KMS-11 (cell line): ENCODE measurements around the gene AP2A2.

Experiments used
- H2AFZ ChIP-seq: fragments of 200-600 bp; sonication (generic); 2 replicates; pipeline ENCODE4 v1.6.1; 2016; ENCODE audit warnings: antibody characterized with exemption, mixed run types, low read depth
- H3K27ac ChIP-seq: fragments of 200-600 bp; sonication (generic); 2 replicates; pipeline ENCODE4 v1.6.1; 2016; ENCODE audit warnings: mild to moderate bottlenecking, mixed run types
- H3K27me3 ChIP-seq: fragments of 200-600 bp; sonication (generic); 2 replicates; pipeline ENCODE4 v1.6.1; 2017; ENCODE audit warnings: mild to moderate bottlenecking, low read depth, mixed run types, moderate library complexity; ENCODE audit not compliant: insufficient read depth
- H3K36me3 ChIP-seq: fragments of 200-600 bp; sonication (generic); 2 replicates; pipeline ENCODE4 v1.6.1; 2017; ENCODE audit warnings: mild to moderate bottlenecking, mixed run types; ENCODE audit not compliant: insufficient read depth
- H3K4me1 ChIP-seq: fragments of 200-600 bp; sonication (generic); 2 replicates; pipeline ENCODE4 v1.6.1; 2016; ENCODE audit warnings: mild to moderate bottlenecking, low read depth, mixed run types; ENCODE audit not compliant: poor library complexity, severe bottlenecking
- H3K4me2 ChIP-seq: fragments of 200-600 bp; sonication (generic); 2 replicates; pipeline ENCODE4 v1.7.0; 2016; ENCODE audit warnings: mild to moderate bottlenecking, mixed run types
- H3K4me3 ChIP-seq: fragments of 200-600 bp; sonication (generic); IDR thresholded peaks from 2 replicates; pipeline ENCODE4 v1.6.1; 2017; ENCODE audit warnings: low read depth, low read length, mixed read lengths; ENCODE audit not compliant: insufficient read depth
- H3K79me2 ChIP-seq: fragments of 200-600 bp; sonication (generic); 2 replicates; pipeline ENCODE4 v1.6.1; 2016; ENCODE audit warnings: low read depth, mixed run types; ENCODE audit not compliant: insufficient read depth
- H3K9ac ChIP-seq: fragments of 200-600 bp; sonication (generic); 2 replicates; pipeline ENCODE4 v1.6.1; 2016; ENCODE audit warnings: mild to moderate bottlenecking, mixed run types
- H4K20me1 ChIP-seq: fragments of 200-600 bp; sonication (generic); 2 replicates; pipeline ENCODE4 v1.6.1; 2016; ENCODE audit warnings: mild to moderate bottlenecking, mixed run types; ENCODE audit not compliant: insufficient read depth
- CTCF ChIP-seq: fragments of 200-600 bp; sonication (generic); conservative IDR thresholded peaks from 2 replicates; pipeline ENCODE4 v1.6.1; 2017; ENCODE audit warnings: low read depth, mild to moderate bottlenecking, antibody characterized with exemption, low read length, moderate library complexity, mixed read lengths

Gene AP2A2

GRCh38 chr11:984546-984945, 58.9 kb downstream of the AP2A2 start:
- Histone ChIP-seq H3K4me2 (no peak overlapping the region), H3K27ac (no peak overlapping the region), H4K20me1 (no peaks in the 10 kb centered on the region), H3K9ac (no peak overlapping the region), H3K4me1 (no peaks in the 10 kb centered on the region), H3K36me3 (no peaks in the 10 kb centered on the region), H3K79me2 (no peaks in the 10 kb centered on the region), H2AFZ (no peak overlapping the region), H3K27me3 (no peaks in the 10 kb centered on the region), H3K4me3 (no peak overlapping the region)
- no peak for TF ChIP-seq CTCF

DNA sequence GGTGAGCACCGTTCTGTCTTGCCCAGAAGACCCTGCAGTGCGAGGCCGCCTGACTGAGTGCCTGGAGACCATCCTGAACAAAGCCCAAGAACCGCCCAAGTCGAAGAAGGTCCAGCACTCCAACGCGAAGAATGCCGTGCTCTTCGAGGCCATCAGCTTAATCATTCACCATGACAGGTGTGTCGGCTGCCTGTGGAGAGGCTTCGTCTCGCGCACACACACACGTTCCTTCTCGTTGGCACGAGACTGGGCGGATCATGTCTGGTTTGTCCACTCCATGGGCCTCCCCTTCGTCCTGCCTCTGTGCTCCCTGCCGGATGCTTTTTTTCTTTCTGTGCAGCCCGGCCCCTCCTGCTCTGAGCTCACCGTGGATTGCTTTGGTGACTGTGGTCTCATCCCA, 59.7 kb downstream of the AP2A2 start:
- Histone ChIP-seq H3K4me3 (no peak overlapping the region), H2AFZ (no peak overlapping the region), H3K36me3 (no peaks in the 10 kb centered on the region), H3K27ac (no peak overlapping the region), H3K9ac (no peak overlapping the region), H4K20me1 (no peaks in the 10 kb centered on the region), H3K79me2 (no peaks in the 10 kb centered on the region), H3K4me2 (no peak overlapping the region), H3K27me3 (no peaks in the 10 kb centered on the region), H3K4me1 (no peaks in the 10 kb centered on the region)
- no peak for TF ChIP-seq CTCF

DNA sequence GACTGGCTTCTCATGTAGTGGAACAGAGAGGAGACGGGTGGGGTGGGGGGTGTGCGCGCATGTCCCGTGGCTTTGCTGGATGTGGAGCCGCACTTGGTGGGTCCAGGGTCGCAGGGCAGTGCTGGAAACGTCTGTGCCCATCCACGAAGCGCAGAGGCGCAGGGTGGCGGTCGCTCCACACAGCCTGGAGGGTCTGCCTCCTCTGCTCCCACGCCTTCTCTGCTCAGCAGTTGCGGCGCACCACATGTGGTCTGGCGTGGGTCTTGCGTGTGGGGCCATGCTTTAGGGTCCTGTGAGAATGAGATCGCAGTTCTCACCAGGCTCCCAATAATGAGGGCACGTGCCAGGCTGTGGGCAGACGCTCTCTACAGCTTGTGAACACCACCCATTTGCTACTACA, 60.2 kb downstream of the AP2A2 start:
- Histone ChIP-seq H3K4me3 (no peak overlapping the region), H3K79me2 (no peaks in the 10 kb centered on the region), H3K4me2 (no peak overlapping the region), H3K4me1 (no peaks in the 10 kb centered on the region), H2AFZ (no peak overlapping the region), H3K27me3 (no peaks in the 10 kb centered on the region), H3K9ac (no peak overlapping the region), H4K20me1 (no peaks in the 10 kb centered on the region), H3K36me3 (no peaks in the 10 kb centered on the region), H3K27ac (no peak overlapping the region)
- TF ChIP-seq CTCF, result no peak

- no peak overlapping the region for H3K27ac ChIP-seq
- H4K20me1 ChIP-seq, result no peaks in the 10 kb centered on the region
- no peak overlapping the region for H3K9ac ChIP-seq
- no peak overlapping the region for H2AFZ ChIP-seq
- H3K36me3 ChIP-seq, result no peaks in the 10 kb centered on the region
- TF ChIP-seq CTCF, result no peak
- no peak overlapping the region for H3K4me3 ChIP-seq
- H3K4me2 ChIP-seq, result no peak overlapping the region
- H3K27me3 ChIP-seq, result no peaks in the 10 kb centered on the region
- no peaks in the 10 kb centered on the region for H3K79me2 ChIP-seq
- no peaks in the 10 kb centered on the region for H3K4me1 ChIP-seq
Measured at GRCh38 chr11:986270-986951, 60.7 kb downstream of the AP2A2 start.
